ENCODE data around the gene TYRP1.

GRCh38 chr9:12702160-12702758, 9.1 kb downstream of the TYRP1 start:
- peak; percentile 12 to 54 (median 33) for TF ChIP-seq CTCF (IDR thresholded peaks at IDR 0.05)
- peak; percentile 30 for TF ChIP-seq POLR2AphosphoS5 (IDR thresholded peaks at IDR 0.05)

Measured in gastroesophageal sphincter (tissue), 3 donors.